ENCODE measurements around the gene RFC2.

Gene RFC2

DNA sequence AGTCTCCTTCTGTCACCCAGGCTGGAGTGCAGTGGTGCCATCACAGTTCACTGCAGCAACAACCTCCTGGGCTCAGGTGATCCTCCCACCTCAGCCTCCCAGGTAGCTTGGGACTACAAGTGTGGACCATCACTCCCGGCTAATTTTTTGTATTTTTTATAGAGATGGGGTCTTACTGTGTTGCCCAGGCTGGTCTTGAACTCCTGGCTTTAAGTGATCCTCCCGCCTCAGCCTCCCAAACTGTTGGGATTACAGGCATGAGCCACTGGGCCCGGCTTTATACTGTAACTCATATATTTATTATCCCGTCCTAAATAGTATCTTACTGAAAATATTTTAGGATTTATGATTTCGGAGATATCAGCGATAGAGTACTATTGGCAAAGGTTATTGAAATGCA, 69.2 kb downstream of the RFC2 start:
- no peak for TF ChIP-seq CTCF (conservative IDR thresholded peaks at IDR 0.05)
- H3K27ac ChIP-seq = peak overlapping the region; percentile 57

GRCh38 chr7:74183653-74184450, 70.3 kb downstream of the RFC2 start:
- peak; percentile 52 for TF ChIP-seq CTCF (conservative IDR thresholded peaks at IDR 0.05)
- H3K27ac ChIP-seq = peak overlapping the region; percentile 57

DNA sequence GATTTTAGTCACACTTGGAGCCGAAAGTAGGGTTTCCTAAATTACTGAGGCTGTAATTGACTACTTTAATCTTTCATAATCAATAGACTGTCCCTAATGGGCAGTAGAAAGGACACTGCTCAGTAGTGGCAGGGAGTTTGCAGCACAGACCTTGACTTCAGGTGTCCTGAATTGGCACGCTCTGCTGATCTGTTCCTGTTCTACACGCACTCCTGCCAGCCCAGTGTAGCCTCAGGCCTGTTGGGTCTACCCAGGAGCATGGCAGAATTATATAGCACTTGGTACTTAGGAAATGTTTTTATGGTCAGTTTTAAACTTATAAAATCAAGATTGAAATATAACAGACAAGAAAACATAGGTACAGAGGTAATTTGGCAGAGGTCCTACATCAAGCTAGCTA, 71.1 kb downstream of the RFC2 start:
- no peak for TF ChIP-seq CTCF (conservative IDR thresholded peaks at IDR 0.05)
- peak overlapping the region; percentile 57 for H3K27ac ChIP-seq

DNA sequence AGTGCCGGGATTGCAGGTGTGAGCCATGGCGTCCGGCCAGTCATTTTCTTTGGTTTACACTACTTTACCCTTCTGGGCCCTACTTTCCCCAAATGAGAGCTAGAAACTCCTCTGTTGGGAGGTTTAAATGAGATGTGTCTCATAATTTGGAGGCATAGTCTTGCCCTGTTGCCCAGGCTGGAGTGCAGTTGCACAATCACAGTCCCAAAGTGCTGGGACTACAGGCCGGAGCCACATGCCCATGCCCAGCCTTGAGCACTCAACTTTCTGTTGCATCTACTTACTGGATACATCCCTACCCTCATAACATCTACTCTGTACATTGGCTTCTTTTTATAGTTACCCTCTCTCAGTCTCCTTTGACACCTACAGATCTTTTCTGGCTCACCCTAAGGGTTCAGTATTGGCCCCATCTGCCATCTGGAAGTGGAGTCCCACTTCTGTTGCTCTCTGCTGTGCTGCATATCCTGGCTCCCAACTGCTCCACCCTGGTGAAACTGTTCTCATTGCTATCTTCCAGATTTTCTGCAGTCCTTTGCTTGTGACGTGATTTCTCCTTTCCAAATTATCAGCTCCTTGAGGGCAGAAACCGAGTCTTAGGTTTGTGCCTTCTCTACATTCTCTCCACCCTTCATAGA, 71.6 kb downstream of the RFC2 start:
- peak overlapping the region; percentile 57 for H3K27ac ChIP-seq
- no peak for TF ChIP-seq CTCF (conservative IDR thresholded peaks at IDR 0.05)

GRCh38 chr7:74181821-74182220, 72.4 kb downstream of the RFC2 start:
- TF ChIP-seq CTCF (conservative IDR thresholded peaks at IDR 0.05) = no peak
- peak overlapping the region; percentile 57 for H3K27ac ChIP-seq
